NCI-H524 (cell line): ENCODE measurements around the gene PDE4D.

Experiments used
- DNase-seq, 2 experiments: peaks; one replicate each; lab custom pipeline; 2025; lab: John Stamatoyannopoulos, UW

PDE4D gene

GRCh38 chr5:59040024-59040803, 853.3 kb downstream of the PDE4D start:
- no peak for DNase-seq

DNA sequence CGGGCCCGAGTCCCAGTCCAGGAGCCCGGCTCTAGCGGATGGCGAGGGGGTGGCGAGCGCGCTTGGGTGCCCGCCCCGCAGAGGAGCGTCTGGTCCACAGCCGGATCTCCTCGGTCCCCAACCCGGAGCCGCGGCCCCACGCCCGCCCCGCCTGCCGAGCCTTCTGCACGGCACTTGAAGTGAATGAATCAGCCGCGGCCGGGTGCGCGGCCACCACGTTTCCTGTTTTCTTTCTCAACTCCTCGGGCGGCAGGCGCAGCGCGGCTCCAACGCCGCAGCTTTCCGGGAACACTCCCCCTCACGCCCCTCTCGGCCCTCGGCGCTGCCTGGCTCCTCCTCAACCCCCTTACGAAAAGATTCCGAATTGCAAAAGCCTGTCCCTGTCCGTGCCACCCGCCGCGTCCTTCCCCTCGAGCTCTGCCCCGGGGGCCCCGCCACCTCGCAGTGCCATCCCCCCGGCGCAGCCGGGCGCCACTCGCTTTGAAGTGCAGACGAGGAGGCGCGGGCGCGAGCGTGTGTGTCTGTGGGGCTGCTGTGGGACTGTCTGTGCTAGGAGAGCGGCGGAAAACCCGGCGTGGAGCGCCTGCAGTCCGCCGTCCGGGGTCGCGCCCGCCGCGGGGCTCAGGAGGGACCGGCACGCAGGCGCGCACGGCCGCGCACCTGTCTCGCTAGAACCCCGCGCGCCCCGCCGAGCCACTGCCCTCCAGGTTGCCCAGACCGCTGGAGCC, 854.1 kb downstream of the PDE4D start:
- DNase-seq = peak; percentile 13 to 46

DNA sequence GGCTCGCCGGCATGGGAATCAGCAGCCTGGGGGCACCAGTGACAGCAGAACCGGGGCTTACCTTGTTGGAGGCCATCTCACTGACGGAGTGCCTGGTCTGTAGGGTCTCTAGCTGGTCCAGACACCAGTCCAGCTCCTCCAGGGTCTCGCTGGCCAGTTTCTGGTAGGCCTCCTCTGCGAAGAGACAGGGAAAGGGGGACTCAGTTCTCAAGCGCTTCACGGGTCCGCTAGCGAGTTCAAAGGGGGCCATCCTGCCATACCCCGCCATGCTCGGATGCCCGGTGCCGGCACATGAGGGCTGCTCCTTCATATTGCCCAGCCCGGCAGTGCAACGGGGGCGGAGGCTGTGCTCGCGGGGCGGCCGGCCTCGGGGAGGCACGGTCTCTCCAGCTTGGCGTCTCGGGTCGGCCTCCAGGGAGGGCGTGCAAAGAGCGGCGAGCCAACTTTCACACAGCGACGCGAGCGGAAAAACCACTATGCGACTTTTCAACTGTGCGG, 854.7 kb downstream of the PDE4D start:
- peak in 1 of 2 experiments; percentile 35 for DNase-seq

DNA sequence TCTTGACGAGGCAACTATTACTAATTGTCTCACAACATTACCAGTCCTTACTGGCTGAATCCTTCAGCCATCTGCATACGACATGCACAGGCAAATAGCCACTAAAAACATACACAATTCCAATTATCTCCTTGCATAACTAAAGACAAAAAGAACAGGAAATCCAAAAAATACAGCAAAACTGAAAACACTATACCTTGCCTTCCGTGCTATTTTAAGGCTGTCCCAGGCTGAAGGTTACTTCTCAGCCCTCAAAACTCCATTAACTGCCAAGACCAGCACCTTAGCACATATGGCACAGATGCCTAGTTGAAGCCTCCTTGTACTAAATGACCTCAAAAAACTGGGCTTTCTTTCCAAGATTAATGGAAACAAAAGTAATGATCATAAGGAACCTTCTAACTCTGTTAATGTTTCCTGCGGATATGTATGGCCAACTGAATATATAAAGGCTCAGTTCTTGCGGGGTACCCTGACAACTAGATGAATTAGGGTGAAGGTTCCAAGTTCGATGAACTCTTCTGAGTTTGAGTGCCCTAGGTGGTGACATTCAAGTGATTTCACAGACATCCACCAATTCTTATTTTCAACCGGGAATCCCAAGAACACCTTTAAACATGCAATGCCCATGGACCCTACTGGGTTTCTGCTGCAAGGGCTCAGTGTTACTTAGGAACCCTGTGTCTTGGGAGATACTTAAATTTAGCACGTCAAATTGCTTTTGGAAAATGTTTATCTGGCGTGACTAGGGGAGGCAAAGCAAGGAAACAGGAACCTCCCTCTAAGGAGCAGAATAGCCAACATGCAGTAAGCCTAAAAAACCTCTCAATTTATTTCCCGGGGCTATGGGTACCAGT, 855.4 kb downstream of the PDE4D start:
- no peak for DNase-seq

DNA sequence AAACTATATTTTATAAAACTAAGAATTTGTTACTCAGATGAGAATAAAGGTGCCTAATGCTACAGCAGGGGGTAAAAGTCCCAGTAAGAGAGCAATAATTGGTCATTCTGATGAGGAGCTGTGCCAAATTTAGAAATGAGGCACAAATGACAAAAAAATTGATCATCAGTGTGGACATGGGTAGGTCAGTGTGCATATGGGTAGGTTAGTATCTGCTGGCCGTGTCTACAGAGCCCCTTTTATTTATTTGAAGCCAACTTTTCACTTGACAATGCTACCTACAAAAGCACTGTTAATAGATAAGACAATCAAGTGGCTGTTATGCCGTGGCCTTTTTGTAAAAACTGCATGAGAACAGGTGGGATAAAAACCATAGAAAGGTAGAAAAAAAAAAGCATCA, 856.1 kb downstream of the PDE4D start:
- no peak for DNase-seq

GRCh38 chr5:59037041-59037440, 856.5 kb downstream of the PDE4D start:
- DNase-seq = no peak

DNA sequence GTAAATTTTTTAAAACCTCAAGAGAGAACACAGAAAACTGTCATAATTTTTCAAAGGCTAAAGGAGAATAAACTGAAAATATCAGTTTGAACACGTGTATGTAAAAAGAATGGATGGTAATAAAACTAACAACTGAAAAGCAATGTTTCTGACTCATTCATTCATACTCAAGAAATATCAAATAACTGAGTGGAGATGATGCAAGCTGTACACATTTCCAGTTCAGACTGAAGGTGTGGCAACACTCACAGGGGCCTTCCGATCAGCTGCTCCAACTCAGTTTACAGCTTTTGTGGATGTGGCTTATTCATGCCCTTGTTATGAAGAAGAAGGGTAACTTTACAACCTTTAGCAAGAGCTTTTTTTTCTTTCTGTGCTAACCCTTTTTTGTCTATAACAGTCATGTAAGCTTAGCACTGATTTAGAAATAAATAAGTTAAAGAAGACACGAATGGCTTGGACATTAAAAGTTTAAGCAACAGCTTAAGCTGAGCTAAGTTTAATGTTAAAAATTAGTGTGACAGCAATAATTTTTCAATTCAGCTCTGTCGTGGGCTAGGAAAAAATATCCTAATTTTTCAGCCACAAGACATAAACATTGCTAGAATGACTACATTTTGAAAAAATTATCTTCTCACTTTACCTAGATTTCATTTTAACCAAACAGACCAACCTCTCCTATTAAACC, 857.1 kb downstream of the PDE4D start:
- peak in 1 of 2 experiments; percentile 24 for DNase-seq

GRCh38 chr5:59035681-59036080, 857.8 kb downstream of the PDE4D start:
- DNase-seq = peak; percentile 34 to 84

- peak in 1 of 2 experiments; percentile 21 for DNase-seq
Measured at GRCh38 chr5:59034498-59035186, 858.9 kb downstream of the PDE4D start.

- no peak for DNase-seq
Measured at GRCh38 chr5:59027145-59027907, 866.2 kb downstream of the PDE4D start.

GRCh38 chr5:59025734-59026133, 867.8 kb downstream of the PDE4D start:
- DNase-seq = no peak

GRCh38 chr5:59021837-59022514, 871.5 kb downstream of the PDE4D start:
- DNase-seq = no peak

GRCh38 chr5:59021286-59021673, 872.2 kb downstream of the PDE4D start:
- no peak for DNase-seq

- DNase-seq = no peak
Measured at GRCh38 chr5:59020611-59021285, 872.8 kb downstream of the PDE4D start.

DNA sequence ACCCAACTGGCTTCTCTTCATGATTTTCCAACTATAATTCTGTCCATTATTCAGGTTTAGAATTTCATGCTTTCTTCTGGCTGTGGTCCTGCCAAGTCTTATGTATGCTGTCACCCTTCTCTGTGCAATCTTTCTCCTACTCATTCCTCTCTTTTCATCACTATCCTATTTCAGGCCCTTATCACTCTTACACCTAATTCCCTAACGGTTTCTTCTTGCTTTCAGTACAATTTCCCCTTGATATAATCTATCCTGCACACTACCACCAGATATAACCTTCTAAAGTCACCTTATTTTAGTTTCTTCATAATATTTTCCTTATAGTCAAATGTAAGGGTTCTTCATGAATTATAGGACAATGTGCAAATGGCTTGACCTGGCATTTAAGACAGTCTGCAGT, 874.4 kb downstream of the PDE4D start:
- no peak for DNase-seq

DNA sequence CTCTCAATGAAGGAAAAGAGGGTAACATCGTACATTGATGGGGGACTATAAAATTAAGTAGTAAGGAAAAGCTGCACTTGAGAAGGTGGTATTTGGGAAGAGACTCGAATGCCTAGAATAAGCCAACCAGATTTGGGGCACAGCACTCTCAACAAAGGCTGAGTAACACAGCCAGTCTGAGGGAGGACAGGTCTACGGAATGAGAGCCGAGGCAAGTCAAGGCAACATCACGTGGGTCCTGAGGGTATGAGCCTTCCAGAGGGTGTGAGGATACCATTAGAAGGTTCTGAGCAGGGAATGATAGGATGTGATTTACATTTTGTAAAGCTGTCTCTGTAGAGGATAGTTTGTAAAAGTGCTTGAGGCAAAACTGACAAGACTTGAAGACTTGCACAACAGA, 876.6 kb downstream of the PDE4D start:
- DNase-seq = no peak

- DNase-seq = no peak
Measured at GRCh38 chr5:59008816-59009473, 884.6 kb downstream of the PDE4D start.

GRCh38 chr5:59007460-59008063, 886.0 kb downstream of the PDE4D start:
- DNase-seq = peak in 1 of 2 experiments; percentile 41
